B cell (primary cell): ENCODE measurements around the gene NUDCD3. TPM values are rescaled to one million over a fixed set of nuclear protein-coding genes. Genes with fewer than 3 reads are reported as not detected.
A peak's percentile ranks its signal among the peaks of the same experiment; 100 is the strongest.

Experiments
- ATAC-seq: fragments of 200-7000 bp; cut with Tn5 transposase; one replicate; pipeline ENCODE4 v1.10.0; 2021; ENCODE audit warnings: low read depth, mild to moderate bottlenecking, moderate number of reproducible peaks, moderate library complexity
- CTCF ChIA-PET: fragments of 350-600 bp; sonication (Branson Sonifier 250); formaldehyde crosslinking; loops from one replicate; lab custom pipeline; 2021; ENCODE audit warnings: antibody characterized with exemption, inconsistent platforms; lab: Charles Lee
- POLR2A ChIA-PET: fragments of 350-600 bp; sonication (Branson Sonifier 250); formaldehyde crosslinking; loops from one replicate; lab custom pipeline; 2021; ENCODE audit warnings: antibody characterized with exemption; lab: Charles Lee
- DNase-seq: peaks from one replicate; pipeline ENCODE4 v3.0.0; 2013
- H2AFZ ChIP-seq: 2 replicates; pipeline ENCODE4 v1.6.1; 2012; ENCODE audit warnings: mild to moderate bottlenecking, low read depth, low read length; ENCODE audit not compliant: insufficient read depth, poor library complexity, severe bottlenecking
- H3K27ac ChIP-seq, 2 donors: 1 replicate in 1 of 2; 2 replicates in 1 of 2; pipeline ENCODE4 v1.5.1; 2012 to 2013; ENCODE audit warnings: low read length in 2 of 2, mild to moderate bottlenecking in 2 of 2, moderate library complexity in 1 of 2
- H3K27me3 ChIP-seq, 4 experiments: fragments of 200-600 bp in 1 of 4; sonication (generic) in 1 of 4; replicated peaks in 1 of 4; 1 replicate in 2 of 4; 2 replicates in 2 of 4; pipeline versions ENCODE4 v1.6.1 to v1.7.0; 2013 to 2016; ENCODE audit warnings: low read length in 3 of 4, mild to moderate bottlenecking in 2 of 4, mixed read lengths in 1 of 4, moderate library complexity in 1 of 4; ENCODE audit not compliant: insufficient read depth in 4 of 4, control insufficient read depth in 3 of 4; ENCODE audit errors: control extremely low read depth in 1 of 4
- H3K36me3 ChIP-seq, 2 experiments: replicated peaks in 1 of 2; 1 replicate in 1 of 2; 2 replicates in 1 of 2; pipeline versions ENCODE4 v1.6.1 to v1.7.1; 2013; ENCODE audit warnings: low read length in 1 of 2; ENCODE audit not compliant: insufficient read depth in 2 of 2, control insufficient read depth in 1 of 2; ENCODE audit errors: control extremely low read depth in 1 of 2, extremely low read depth in 1 of 2
- H3K4me1 ChIP-seq, 2 donors: fragments of 200-600 bp in 1 of 2; sonication (generic) in 1 of 2; 1 replicate in 1 of 2; 2 replicates in 1 of 2; pipeline versions ENCODE4 v1.5.1 to v1.6.1; 2013 to 2017; ENCODE audit warnings: low read length in 2 of 2; ENCODE audit not compliant: control insufficient read depth in 2 of 2, insufficient read depth in 2 of 2
- H3K4me2 ChIP-seq: replicated peaks from 2 replicates; pipeline ENCODE3; 2012; ENCODE audit warnings: mild to moderate bottlenecking, low read depth, low read length; ENCODE audit not compliant: poor library complexity, severe bottlenecking
- H3K4me3 ChIP-seq, 5 experiments: fragments of 200-600 bp in 1 of 5; sonication (generic) in 1 of 5; 1 replicate in 3 of 5; 2 replicates in 2 of 5; pipeline versions ENCODE4 v1.5.1 to v1.7.0; 2011 to 2016; ENCODE audit warnings: low read length in 4 of 5, mild to moderate bottlenecking in 4 of 5, low read depth in 2 of 5, control low read depth in 1 of 5, moderate library complexity in 1 of 5; ENCODE audit not compliant: insufficient read depth in 1 of 5; ENCODE audit errors: control extremely low read depth in 1 of 5, extremely low read depth in 1 of 5
- H3K79me2 ChIP-seq: fragments of 200-600 bp; sonication (generic); one replicate; pipeline ENCODE4 v1.6.0; 2016; ENCODE audit warnings: low read length; ENCODE audit not compliant: control insufficient read depth, insufficient read depth
- H3K9ac ChIP-seq: fragments of 200-600 bp; sonication (generic); 2 replicates; pipeline ENCODE4 v1.6.1; 2017; ENCODE audit warnings: mild to moderate bottlenecking, low read length, moderate library complexity
- H3K9me3 ChIP-seq, 3 donors: one replicate each; pipeline versions ENCODE4 v1.6.1 to v1.7.1; 2013; ENCODE audit warnings: low read length in 2 of 3; ENCODE audit not compliant: control insufficient read depth in 2 of 3, insufficient read depth in 1 of 3; ENCODE audit errors: control extremely low read depth in 1 of 3
- H4K20me1 ChIP-seq: 2 replicates; pipeline ENCODE4 v1.6.0; 2012; ENCODE audit warnings: mild to moderate bottlenecking, low read length; ENCODE audit not compliant: insufficient read depth, control insufficient read depth, poor library complexity, severe bottlenecking
- H3K27ac Mint-ChIP-seq: one replicate; pipeline ENCODE4 v1.8.0; 2021; ENCODE audit warnings: mixed read lengths
- H3K27me3 Mint-ChIP-seq: one replicate; pipeline ENCODE4 v1.8.0; 2021; ENCODE audit warnings: mixed read lengths
- H3K4me1 Mint-ChIP-seq: one replicate; pipeline ENCODE4 v1.8.0; 2021; ENCODE audit warnings: mixed read lengths
- H3K4me3 Mint-ChIP-seq: one replicate; pipeline ENCODE4 v1.8.0; 2021; ENCODE audit warnings: mixed read lengths
- H3K9me3 Mint-ChIP-seq: one replicate; pipeline ENCODE4 v1.8.0; 2022; ENCODE audit warnings: mixed read lengths; ENCODE audit not compliant: insufficient read depth
- EZH2 ChIP-seq: IDR thresholded peaks from 2 replicates; pipeline ENCODE4 v1.6.1; 2012; ENCODE audit warnings: borderline replicate concordance, low read depth, mild to moderate bottlenecking, moderate library complexity, low read length; ENCODE audit not compliant: insufficient read depth, poor library complexity, severe bottlenecking
- WGBS: methylation state at CpG from one replicate; pipeline ENCODE4 v1.1.5; 2013; ENCODE audit warnings: missing lambda C conversion rate; ENCODE audit not compliant: insufficient coverage; 5-methylcytosine and 5-hydroxymethylcytosine counted together
- intact Hi-C: fragments of 100-400 bp; cut with micrococcal nuclease; formaldehyde crosslinking; loops from one replicate; pipeline ENCODE4 v1.10.0; 2022
- polyA plus RNA-seq: library from polyadenylated mRNA; depleted of rRNA; stranded (reverse); fragments of >200 nt; gene quantifications from 2 replicates; pipeline ENCODE4 v1.2.3, GENCODE V29; 2012
- total RNA-seq, 2 donors: library from RNA; stranded (reverse); fragments of 120-200 nt in 1 of 2; gene quantifications; 1 replicate in 1 of 2; 2 replicates in 1 of 2; pipeline versions ENCODE4 v1.2.3 to v1.2.4, GENCODE V29; 2013 to 2022
- TF ChIP-seq, protein P1 (sequence below): fragments of 200-600 bp; IDR thresholded peaks from one replicate; pipeline ENCODE4 v1.8.0; 2022; ENCODE audit warnings: antibody characterized with exemption, mild to moderate bottlenecking

Gene NUDCD3
- total and polyA plus RNA-seq, 2 donors (not counting 1 experiment from before 2014, with no cell fraction given), result 29.8 to 101 TPM

GRCh38 chr7:44505595-44505994 is 15.1 kb upstream of the NUDCD3 start:
- H3K4me1 Mint-ChIP-seq, result peaks cover 5% of the 10 kb centered on the region
- no CpG with 5 or more reads among the region's 3 CpGs for WGBS
- no peak overlapping the region for H3K4me3 ChIP-seq
- peaks cover 0 to 3% of the 10 kb centered on the region in 2 donors for H3K4me1 ChIP-seq
- peaks cover 6% of the 10 kb centered on the region for H3K9me3 Mint-ChIP-seq
- H3K27ac Mint-ChIP-seq, result no peak overlapping the region
- H3K9ac ChIP-seq, result no peak overlapping the region
- no peak overlapping the region for H3K4me2 ChIP-seq
- DNase-seq, result peak; percentile 42
- intact Hi-C loops, result no loop called here
- H4K20me1 ChIP-seq, result no peaks in the 10 kb centered on the region
- no peak overlapping the region for H3K4me3 Mint-ChIP-seq
- ATAC-seq, result no peak
- no peaks in the 10 kb centered on the region for H3K79me2 ChIP-seq
- CTCF ChIA-PET, result interaction anchor here (1.0 kb wide), 1 partner anchor 59 kb away, joined by 3 read pairs; no protein-coding TSS in a partner anchor
- TF ChIP-seq, protein P1, sequence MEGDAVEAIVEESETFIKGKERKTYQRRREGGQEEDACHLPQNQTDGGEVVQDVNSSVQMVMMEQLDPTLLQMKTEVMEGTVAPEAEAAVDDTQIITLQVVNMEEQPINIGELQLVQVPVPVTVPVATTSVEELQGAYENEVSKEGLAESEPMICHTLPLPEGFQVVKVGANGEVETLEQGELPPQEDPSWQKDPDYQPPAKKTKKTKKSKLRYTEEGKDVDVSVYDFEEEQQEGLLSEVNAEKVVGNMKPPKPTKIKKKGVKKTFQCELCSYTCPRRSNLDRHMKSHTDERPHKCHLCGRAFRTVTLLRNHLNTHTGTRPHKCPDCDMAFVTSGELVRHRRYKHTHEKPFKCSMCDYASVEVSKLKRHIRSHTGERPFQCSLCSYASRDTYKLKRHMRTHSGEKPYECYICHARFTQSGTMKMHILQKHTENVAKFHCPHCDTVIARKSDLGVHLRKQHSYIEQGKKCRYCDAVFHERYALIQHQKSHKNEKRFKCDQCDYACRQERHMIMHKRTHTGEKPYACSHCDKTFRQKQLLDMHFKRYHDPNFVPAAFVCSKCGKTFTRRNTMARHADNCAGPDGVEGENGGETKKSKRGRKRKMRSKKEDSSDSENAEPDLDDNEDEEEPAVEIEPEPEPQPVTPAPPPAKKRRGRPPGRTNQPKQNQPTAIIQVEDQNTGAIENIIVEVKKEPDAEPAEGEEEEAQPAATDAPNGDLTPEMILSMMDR, result no peak
- no peak for TF ChIP-seq EZH2
- H3K27me3 ChIP-seq, result peaks cover 0 to 5% (median 0%) of the 10 kb centered on the region in 4 experiments
- H3K27me3 Mint-ChIP-seq, result no peaks in the 10 kb centered on the region
- H3K27ac ChIP-seq, result peak overlapping the region in 1 of 2 donors; percentile 59
- H3K9me3 ChIP-seq, result peaks cover 0 to 9% (median 8%) of the 10 kb centered on the region in 3 donors
- no peak overlapping the region for H2AFZ ChIP-seq
- POLR2A ChIA-PET, result no interaction called here
- no peaks in the 10 kb centered on the region for H3K36me3 ChIP-seq

DNA sequence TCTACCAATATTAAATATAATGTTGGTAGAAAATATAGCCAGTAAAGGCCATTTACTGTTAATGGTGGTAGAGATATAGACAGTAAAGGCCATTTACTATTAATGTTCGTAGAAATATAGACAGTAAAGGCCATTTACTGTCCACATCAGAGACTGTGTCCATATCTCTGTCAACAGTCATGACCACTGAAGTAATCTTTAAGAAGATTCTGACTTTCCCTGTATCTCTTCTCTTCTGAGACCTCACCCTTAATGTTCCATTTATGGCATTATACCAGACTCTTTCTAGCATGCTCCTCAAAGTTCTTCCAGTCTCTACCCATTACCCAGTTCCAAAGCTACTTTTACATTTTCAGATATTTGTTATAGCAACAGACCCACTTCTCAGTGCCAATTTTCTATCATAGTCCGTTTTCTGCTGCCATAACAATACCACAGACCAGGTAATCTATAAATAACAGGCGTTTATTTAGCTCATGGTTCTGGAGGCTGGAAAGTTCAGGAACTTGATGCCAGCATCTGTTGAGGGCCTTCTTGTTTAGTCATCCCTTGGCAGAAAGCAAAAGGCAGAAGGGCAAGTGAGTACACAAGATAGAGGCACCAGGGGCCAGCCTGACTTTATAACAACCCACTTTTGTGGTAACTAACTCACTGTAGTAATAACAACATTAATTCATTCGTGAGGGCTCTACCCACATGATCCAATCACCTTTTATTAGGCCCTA is 7.9 kb upstream of the NUDCD3 start:
- H3K27ac ChIP-seq, result no peak overlapping the region
- no peak for ATAC-seq
- H3K4me3 ChIP-seq, result no peak overlapping the region
- no peaks in the 10 kb centered on the region for H4K20me1 ChIP-seq
- WGBS, result 86% methylated on average over 1 of the region's 4 CpGs
- H3K4me2 ChIP-seq, result no peak overlapping the region
- H3K4me1 Mint-ChIP-seq, result no peaks in the 10 kb centered on the region
- H2AFZ ChIP-seq, result no peak overlapping the region
- peaks cover 0 to 10% (median 3%) of the 10 kb centered on the region in 4 experiments for H3K27me3 ChIP-seq
- H3K9me3 ChIP-seq, result no peaks in the 10 kb centered on the region
- no peaks in the 10 kb centered on the region for H3K4me1 ChIP-seq
- CTCF ChIA-PET, result no interaction called here
- H3K9ac ChIP-seq, result no peak overlapping the region
- intact Hi-C loops, result loop anchor here (10.0 kb wide), 1 partner anchor 514 kb away; no protein-coding TSS in a partner anchor
- TF ChIP-seq, protein P1, result no peak
- no peak for TF ChIP-seq EZH2
- H3K27ac Mint-ChIP-seq, result no peak overlapping the region
- H3K79me2 ChIP-seq, result no peaks in the 10 kb centered on the region
- H3K27me3 Mint-ChIP-seq, result peaks cover 20% of the 10 kb centered on the region
- POLR2A ChIA-PET, result no interaction called here
- no peak for DNase-seq
- H3K9me3 Mint-ChIP-seq, result no peaks in the 10 kb centered on the region
- no peaks in the 10 kb centered on the region for H3K36me3 ChIP-seq
- H3K4me3 Mint-ChIP-seq, result no peak overlapping the region
